GM12875 (cell line): ENCODE results near the gene PNKP.

Experiments used
- H3K4me3 ChIP-seq: one replicate; pipeline ENCODE4 v1.5.1; 2011; ENCODE audit warnings: low read depth, low read length, control low read depth
- TF ChIP-seq, protein P1 (sequence below): IDR thresholded peaks from 2 replicates; pipeline ENCODE4 v1.5.1; 2011; ENCODE audit warnings: low read depth, mild to moderate bottlenecking, control low read depth, inconsistent platforms, low read length, moderate library complexity, borderline replicate concordance; ENCODE audit not compliant: insufficient read depth

PNKP gene

DNA sequence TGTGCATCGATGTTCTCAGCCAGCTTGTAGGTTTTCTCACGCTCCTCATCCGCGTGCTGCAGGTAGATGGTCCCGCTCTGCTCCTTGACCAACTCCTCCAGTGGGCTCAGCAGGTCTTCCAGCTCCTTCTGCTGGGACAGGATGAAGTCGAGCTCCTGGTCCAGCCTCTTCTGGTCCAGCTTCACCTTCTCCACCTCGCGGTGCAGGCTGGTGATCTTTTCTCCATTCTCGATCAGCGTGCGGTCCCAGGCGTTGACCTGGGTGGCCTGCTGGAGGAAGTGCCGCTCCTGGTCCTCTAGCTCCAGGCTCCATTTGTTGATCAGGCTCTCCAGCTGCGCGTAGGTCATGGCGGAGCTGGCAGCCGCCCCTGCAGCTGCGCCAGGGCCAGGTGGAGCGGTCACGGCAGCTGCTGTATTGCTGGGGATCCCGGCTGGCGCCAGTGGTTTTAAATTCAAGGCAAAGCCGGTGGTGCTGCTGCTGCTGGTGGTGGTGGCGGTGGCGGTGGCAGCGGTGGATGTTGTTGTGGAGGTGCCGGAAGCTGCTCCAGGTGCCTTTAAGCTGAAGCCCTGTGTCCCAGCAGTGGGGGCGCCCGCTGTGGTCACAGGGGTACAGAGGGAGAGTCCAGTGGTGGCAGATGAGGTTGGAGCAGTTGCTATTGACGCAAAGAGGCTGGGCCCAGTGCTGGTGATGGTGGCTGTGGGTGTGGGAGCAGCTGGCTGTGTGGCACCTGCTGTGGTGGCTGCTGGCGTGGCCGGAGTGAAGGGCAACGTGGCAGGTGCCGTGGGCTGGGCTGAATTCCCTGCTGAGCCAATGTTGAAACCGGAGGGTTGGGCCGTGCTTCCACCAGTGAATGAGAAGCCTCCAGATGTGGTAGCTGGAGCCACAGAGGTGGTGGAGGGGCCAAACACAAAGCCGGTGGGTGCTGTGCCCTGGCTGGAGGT lies 41.4 kb upstream of the PNKP start:
- H3K4me3 ChIP-seq = no peak overlapping the region
- TF ChIP-seq, protein P1, sequence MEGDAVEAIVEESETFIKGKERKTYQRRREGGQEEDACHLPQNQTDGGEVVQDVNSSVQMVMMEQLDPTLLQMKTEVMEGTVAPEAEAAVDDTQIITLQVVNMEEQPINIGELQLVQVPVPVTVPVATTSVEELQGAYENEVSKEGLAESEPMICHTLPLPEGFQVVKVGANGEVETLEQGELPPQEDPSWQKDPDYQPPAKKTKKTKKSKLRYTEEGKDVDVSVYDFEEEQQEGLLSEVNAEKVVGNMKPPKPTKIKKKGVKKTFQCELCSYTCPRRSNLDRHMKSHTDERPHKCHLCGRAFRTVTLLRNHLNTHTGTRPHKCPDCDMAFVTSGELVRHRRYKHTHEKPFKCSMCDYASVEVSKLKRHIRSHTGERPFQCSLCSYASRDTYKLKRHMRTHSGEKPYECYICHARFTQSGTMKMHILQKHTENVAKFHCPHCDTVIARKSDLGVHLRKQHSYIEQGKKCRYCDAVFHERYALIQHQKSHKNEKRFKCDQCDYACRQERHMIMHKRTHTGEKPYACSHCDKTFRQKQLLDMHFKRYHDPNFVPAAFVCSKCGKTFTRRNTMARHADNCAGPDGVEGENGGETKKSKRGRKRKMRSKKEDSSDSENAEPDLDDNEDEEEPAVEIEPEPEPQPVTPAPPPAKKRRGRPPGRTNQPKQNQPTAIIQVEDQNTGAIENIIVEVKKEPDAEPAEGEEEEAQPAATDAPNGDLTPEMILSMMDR = no peak

DNA sequence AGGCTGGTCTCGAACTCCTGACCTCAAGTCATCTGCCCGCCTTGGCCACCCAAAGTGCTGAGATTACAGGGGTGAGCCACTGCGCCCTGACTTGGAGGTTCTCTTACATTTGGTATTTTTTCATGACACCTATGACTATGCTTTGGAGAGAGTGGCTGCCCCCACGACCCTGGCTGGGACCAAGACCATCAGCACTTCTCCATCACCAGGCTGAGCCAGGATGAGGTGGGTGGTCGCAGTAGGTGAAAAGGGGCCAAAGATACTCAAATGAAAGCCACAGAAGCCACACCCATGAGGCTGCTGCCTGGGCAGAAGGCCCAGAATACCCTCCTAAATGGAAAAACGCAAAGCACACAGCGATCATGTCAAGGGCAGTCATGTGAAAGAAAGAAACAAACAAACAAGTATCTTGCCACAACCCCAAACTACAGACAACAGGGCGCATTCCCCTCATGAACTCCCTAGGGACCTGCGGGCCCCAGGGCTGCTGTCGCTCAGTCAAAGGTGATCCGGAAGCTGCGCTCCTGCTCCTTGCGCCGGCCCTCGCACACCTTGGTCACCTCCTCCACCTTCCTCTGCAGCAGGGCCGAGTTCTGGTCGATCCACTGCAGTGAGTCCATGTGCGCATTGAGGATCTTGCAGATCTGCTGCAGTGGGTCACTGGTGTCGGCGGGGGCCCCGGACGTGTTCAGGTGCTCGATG lies 40.5 kb upstream of the PNKP start:
- TF ChIP-seq, protein P1 = no peak

DNA sequence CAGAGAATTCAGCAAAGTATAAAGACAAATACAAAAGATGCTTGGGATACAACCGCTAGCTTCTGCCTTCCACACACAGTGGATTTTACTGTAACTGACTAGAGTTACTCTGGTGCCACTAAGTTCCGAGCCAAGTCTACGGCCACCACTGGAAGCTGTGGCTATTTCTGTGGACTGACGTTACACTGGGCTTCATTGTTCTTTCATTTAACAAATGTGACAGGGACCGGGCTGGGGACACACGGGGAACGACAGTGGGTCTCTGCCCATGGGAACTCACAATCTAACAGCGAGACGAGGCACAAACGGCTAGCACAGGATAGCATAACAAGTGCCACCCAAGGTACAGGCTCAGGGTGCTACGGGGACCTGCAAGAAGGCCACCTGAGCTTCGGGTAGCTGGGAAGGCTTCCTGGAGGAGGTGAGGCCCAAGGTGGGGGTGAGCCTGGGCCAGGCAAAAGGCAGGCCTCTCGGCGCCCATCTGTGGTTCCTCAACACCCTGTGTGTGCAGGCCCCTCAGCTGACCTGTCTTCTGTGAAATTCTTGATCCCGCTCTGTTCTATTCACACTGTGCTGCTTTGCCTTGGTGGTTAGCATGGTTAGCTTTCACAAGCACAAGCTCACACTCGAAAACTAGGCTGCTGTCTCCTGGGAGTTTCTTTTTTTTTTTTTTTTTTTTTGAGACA lies 39.6 kb upstream of the PNKP start:
- no peak overlapping the region for H3K4me3 ChIP-seq
- TF ChIP-seq, protein P1 = no peak

More for the DNA sequence above, 40.5 kb upstream of the PNKP start:
- H3K4me3 ChIP-seq = no peak overlapping the region

DNA sequence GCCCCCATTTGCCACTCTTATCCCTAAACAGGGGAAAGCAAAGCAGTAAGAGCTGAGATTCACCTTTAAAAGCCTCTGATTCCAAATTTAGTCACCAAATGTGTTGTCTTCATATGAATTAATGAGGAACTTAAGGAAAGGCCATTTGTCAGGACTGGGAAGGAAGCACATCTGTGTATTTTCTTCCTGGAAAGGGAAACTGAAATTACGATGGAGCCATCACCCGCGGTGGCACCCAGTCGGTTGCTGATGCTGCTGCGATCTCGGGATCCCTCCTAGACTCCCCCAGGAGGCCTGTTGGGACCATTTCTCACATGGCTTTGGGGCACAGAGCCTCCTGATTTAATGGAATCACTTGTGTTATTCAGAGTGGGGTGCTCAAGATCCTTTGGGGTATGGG lies 36.8 kb upstream of the PNKP start:
- TF ChIP-seq, protein P1 = no peak
- H3K4me3 ChIP-seq = no peak overlapping the region

DNA sequence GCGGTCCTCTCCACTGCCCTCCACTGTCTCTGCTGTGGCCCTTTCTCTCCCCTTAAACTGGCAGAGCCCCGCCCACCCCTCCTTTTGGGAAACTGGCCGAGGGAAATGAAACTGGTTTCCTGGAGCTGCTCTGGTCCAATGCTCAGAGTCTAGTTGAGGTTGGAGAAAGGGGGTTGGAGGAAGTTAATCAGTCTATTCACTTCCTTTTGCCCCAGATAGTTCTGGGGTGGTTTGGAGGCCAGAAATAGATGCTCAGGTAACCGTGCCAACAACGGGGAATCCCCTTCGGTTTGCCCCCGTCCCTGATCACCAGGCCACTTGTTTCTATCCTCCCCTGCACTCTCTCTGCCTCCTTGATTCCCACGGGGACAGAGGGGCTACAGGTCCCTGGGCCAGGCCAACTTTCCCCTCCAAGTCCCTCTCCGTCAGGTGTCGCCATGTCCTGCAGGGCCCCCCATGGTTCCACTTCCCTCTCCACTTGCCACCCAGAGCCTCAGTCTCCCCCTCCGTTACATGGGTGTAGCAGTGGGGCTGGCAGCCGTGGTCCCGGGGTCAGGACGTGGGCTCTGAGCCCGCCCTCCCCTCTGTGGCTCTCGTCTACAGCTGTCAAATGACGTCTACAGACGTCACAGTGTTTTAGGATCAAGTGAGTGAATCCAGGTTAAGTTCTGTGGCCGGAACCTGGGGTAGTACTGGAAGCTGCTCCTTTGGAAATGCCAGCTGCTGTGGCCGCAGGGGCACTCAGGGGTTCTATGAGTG lies 29.7 kb upstream of the PNKP start, which contains the start of gene IL4I1:
TSS of gene IL4I1 (minus strand) at position 25 of the 759 bp plus-strand sequence. CDS start 727 bp downstream, outside the sequence.
- TF ChIP-seq, protein P1 = no peak
- peak within 1 kb of the TSS; percentile 76 for H3K4me3 ChIP-seq

DNA sequence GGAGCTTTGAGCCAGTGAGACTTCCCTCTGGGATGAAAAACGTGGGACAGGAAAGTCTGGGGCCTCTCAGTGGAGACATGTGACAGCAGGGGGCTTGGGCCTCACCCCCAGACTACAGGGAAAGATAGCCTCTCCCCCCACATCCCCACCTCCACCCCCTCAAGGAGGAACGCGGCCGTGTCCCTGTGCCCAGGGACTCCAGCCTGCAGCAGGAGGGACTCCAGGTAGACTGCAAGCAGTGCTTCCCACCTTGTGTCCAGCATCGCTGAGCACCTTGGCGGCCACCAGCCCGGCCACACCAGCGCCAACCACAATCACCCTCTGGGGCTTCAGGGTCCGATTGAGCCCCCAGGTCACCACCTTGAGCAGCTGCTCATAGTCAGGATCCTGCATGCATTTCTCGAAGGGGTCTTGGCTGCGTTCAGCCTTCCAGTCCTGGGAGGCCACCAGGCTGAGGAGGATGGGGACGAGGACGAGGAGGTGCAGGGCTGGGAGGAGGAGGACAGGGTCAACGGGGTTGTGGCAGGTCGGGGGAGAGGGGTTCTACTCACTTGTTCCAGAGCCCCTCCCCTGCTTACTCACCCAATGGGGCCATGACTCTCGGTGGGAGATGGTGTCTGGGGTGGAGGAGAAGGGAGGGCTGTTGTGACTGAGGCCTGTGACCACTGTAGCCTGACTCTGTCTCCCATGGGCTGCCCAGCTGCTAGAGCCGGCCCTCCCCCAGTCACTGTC lies 28.4 kb upstream of the PNKP start:
- TF ChIP-seq, protein P1 = no peak
- H3K4me3 ChIP-seq = peak overlapping the region; percentile 76
